ENCODE data around the gene FGF21. TPM values are rescaled to one million over a fixed set of nuclear protein-coding genes. Genes with fewer than 3 reads are reported as not detected.

The FGF21 gene
- total RNA-seq, 4 donors from 2014 or later = not detected

DNA sequence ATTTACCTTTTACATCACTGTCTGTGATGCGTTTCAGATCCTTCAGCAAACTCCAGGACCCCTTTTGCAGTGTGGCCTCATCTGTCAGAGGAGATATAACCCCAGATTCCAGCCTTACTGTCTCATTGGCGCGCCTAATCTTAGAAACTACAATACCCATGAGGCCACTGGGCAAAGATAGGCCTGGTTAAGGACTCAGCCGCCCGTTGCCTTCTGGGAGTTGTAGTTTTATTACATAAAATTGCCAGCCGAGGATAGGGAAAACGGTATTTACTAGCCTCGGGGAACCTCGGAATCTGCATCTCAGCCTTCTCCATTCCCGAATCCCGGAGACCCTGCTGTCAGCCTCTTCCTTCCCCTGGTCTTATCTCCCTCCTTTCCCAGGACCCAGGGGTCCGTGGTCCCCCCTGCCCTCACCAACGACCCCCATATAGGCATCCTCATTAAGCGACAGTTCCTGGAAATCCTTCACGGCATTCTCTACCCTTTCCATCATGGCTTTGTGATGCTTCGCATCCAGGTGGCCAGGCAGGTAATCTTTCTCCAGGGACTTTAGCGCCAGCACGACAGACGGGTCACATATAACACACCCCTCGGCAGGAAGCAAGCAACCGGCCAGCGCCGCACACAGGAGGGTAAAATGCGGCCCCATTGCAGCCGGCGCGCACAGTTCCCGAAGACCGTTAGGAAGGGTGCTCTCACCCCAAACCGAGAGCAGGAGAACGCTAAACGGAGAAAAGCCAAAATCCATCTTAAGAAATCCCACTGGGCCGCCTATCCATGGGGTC is 9.9 kb upstream of the FGF21 start:
- 32 to 38% methylated on average over 33 of the region's 33 CpGs for WGBS, 2 donors
- DNase-seq (ENCODE audit: low spot score in 2 of 2) = peak in 1 of 2 donors; percentile 66
- Histone ChIP-seq H3K27ac (no peak overlapping the region), H3K4me1 (peaks cover 0 to 28% (median 5%) of the 10 kb centered on the region in 4 donors), H3K4me3 (no peak overlapping the region), H3K9me3 (no peaks in the 10 kb centered on the region), H3K36me3 (no peaks in the 10 kb centered on the region), H3K27me3 (peaks cover 0 to 23% of the 10 kb centered on the region in 2 donors)
- TF ChIP-seq EP300 (IDR thresholded peaks at IDR 0.05) (peak in 1 of 2 donors; percentile 46), POLR2A (IDR thresholded peaks at IDR 0.05) (no peak)
- TF ChIP-seq, protein P1, sequence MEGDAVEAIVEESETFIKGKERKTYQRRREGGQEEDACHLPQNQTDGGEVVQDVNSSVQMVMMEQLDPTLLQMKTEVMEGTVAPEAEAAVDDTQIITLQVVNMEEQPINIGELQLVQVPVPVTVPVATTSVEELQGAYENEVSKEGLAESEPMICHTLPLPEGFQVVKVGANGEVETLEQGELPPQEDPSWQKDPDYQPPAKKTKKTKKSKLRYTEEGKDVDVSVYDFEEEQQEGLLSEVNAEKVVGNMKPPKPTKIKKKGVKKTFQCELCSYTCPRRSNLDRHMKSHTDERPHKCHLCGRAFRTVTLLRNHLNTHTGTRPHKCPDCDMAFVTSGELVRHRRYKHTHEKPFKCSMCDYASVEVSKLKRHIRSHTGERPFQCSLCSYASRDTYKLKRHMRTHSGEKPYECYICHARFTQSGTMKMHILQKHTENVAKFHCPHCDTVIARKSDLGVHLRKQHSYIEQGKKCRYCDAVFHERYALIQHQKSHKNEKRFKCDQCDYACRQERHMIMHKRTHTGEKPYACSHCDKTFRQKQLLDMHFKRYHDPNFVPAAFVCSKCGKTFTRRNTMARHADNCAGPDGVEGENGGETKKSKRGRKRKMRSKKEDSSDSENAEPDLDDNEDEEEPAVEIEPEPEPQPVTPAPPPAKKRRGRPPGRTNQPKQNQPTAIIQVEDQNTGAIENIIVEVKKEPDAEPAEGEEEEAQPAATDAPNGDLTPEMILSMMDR (IDR thresholded peaks at IDR 0.05) = no peak

DNA sequence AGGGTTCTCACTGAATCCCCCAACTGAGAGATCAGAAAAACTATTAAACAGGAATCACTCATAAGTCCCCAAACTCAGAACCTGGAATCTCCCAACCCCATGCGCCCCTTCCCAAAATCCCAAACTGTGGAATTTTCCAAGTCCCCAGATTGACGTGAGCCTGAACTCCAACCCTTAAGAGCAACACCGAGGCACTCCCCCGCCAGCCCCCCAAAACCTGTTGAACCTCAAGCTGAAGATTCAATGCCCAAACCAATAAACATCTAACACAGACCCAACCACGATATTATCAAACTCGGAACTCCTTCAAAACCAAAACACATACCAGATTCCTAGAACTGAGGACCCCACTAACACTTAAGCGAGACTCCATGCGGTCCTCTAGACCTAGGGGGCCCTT is 9.2 kb upstream of the FGF21 start:
- Histone ChIP-seq H3K27me3 (peaks cover 0 to 30% of the 10 kb centered on the region in 2 donors), H3K9me3 (no peaks in the 10 kb centered on the region), H3K27ac (no peak overlapping the region), H3K4me1 (peaks cover 0 to 22% (median 2%) of the 10 kb centered on the region in 4 donors), H3K36me3 (no peaks in the 10 kb centered on the region), H3K4me3 (no peak overlapping the region)
- WGBS, 2 donors = 74 to 77% methylated on average over 8 of the region's 8 CpGs
- DNase-seq (ENCODE audit: low spot score in 2 of 2) = no peak
- TF ChIP-seq POLR2A (IDR thresholded peaks at IDR 0.05) (no peak), EP300 (IDR thresholded peaks at IDR 0.05) (no peak)
- TF ChIP-seq, protein P1 (IDR thresholded peaks at IDR 0.05) = no peak

DNA sequence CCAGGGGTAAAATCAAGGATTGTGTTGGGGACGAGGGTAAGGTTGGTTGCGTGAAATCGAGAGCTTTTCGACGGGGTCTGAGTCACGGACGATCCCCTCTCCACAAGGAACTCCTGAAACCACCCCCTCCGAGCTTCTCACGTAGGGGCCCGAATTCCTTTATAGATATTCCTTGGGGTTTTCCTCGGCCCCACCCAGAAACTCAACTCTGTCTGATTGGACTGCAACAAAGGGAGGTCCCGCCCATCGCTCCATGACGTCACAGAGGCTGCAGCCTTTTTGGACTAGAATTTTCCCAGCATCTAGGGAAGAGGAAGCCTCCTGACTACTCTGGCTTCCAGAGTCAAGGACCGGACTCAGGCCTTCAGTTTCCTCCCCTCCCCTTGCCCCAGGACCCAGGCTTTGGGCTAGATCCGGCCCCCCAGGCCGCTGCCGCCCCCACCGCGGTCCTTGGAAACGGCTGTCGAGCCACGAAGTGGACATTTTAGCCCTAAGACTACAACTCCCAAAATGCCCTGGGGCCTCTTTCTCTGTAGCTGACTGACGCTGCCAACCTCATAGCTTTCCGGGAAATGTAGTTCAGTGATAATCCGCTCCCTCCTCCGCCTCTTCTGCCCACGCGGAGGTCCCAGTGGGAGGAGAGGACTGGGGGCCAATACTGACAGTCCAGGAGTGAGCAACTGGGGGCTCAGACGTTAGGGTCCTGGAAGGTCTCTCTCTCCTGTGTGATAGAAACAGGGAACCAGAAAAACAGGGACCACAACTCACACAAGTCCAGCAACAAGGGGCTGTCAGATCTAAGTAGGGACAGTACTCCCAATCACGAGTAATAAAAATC is 8.4 kb upstream of the FGF21 start, which contains the start of gene IZUMO1:
Gene IZUMO1, minus strand, starts transcription at position 172 of the 838 bp plus-strand sequence. CDS start 1,050 bp downstream, outside the sequence.
- Histone ChIP-seq H3K4me3 (peak within 1 kb of the TSS; percentile 18 to 51 (median 25)), H3K36me3 (no peaks in the 10 kb centered on the region), H3K27ac (peak within 1 kb of the TSS in 3 of 4 donors; percentile 5 to 87 (median 78)), H3K4me1 (peaks cover 0 to 18% (median 0%) of the 10 kb centered on the region in 4 donors), H3K9me3 (no peaks in the 10 kb centered on the region), H3K27me3 (peaks cover 0 to 38% of the 10 kb centered on the region in 2 donors)
- 6 to 7% methylated on average over 24 to 31 of the region's 31 CpGs for whole genome bisulfite sequencing, 2 donors
- peak; percentile 33 to 63 for DNase-seq (ENCODE audit: low spot score in 2 of 2)
- peak in 1 of 2 donors; percentile 13 for TF ChIP-seq POLR2A (IDR thresholded peaks at IDR 0.05)
- TF ChIP-seq, protein P1 (IDR thresholded peaks at IDR 0.05) = no peak
- peak; percentile 14 to 33 for TF ChIP-seq EP300 (IDR thresholded peaks at IDR 0.05)

DNA sequence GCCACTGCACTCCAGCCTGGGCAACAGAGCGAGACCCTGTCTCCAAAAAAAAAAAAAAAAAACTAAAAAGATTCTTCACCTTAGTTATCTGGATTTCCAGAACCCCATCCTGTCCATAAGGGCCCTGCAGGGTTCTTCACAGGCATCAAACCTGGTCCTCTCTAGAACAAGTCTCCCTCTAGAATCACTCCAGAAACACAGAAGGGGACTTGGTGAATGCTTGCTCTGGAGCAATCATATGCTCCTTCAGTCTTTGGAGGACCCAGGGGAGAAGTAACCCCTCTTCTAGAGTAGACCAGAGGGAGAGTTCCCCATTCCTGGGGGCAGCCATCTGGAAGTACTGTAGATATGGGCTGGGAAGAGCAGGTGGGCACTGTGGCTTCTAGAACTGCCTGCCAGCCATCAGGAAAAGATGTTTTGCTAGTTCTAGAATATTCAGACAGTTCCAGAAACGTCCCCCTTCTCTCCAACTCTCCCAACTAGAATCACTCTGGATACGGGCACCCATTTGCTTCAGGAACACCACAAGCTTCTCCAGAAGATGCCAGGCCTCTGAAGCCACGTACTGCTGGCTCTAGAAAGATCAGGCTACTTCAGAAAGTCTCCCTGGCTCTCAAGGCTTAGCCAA is 5.6 kb upstream of the FGF21 start:
- H3K4me1 ChIP-seq = peaks cover 0 to 34% (median 8%) of the 10 kb centered on the region in 4 donors
- no peak overlapping the region for H3K4me3 ChIP-seq
- TF ChIP-seq EP300 (IDR thresholded peaks at IDR 0.05) (no peak), POLR2A (IDR thresholded peaks at IDR 0.05) (no peak)
- TF ChIP-seq, protein P1 (IDR thresholded peaks at IDR 0.05) = no peak
- peaks cover 0 to 59% of the 10 kb centered on the region in 2 donors for H3K27me3 ChIP-seq
- no peak for DNase-seq (ENCODE audit: low spot score in 2 of 2)
- H3K9me3 ChIP-seq = no peaks in the 10 kb centered on the region
- no peaks in the 10 kb centered on the region for H3K36me3 ChIP-seq
- 66 to 78% methylated on average over 4 of the region's 4 CpGs for WGBS, 2 donors
- H3K27ac ChIP-seq = no peak overlapping the region
